ENCODE results near the gene RARA.

Gene RARA

GRCh38 chr17:40329839-40330794, 21.1 kb downstream of the RARA start:
- no peak for DNase-seq (ENCODE audit: low spot score)

GRCh38 chr17:40330850-40331470, 22.0 kb downstream of the RARA start:
- DNase-seq (ENCODE audit: low spot score): no peak

GRCh38 chr17:40331743-40332641, 23.0 kb downstream of the RARA start:
- no peak for DNase-seq (ENCODE audit: low spot score)

- DNase-seq (ENCODE audit: low spot score): no peak
These were observed 24.9 kb downstream of the RARA start for GRCh38 chr17:40333781-40334448.

- DNase-seq (ENCODE audit: low spot score): no peak
These were observed 26.6 kb downstream of the RARA start for GRCh38 chr17:40335620-40336019.

GRCh38 chr17:40337351-40337750, 28.4 kb downstream of the RARA start:
- DNase-seq (ENCODE audit: low spot score): no peak

GRCh38 chr17:40338058-40338457, 29.1 kb downstream of the RARA start:
- no peak for DNase-seq (ENCODE audit: low spot score)

GRCh38 chr17:40338941-40339649, 30.1 kb downstream of the RARA start:
- no peak for DNase-seq (ENCODE audit: low spot score)

GRCh38 chr17:40340327-40340726, 31.3 kb downstream of the RARA start:
- DNase-seq (ENCODE audit: low spot score): no peak

GRCh38 chr17:40340880-40341807, 32.2 kb downstream of the RARA start:
- DNase-seq (ENCODE audit: low spot score): peak; percentile 85

GRCh38 chr17:40341808-40342503, 33.0 kb downstream of the RARA start:
- no peak for DNase-seq (ENCODE audit: low spot score)

GRCh38 chr17:40342504-40343218, 33.7 kb downstream of the RARA start:
- DNase-seq (ENCODE audit: low spot score): no peak

GRCh38 chr17:40343219-40344119, 34.5 kb downstream of the RARA start:
- DNase-seq (ENCODE audit: low spot score): no peak

- DNase-seq (ENCODE audit: low spot score): no peak
These were observed 35.6 kb downstream of the RARA start for GRCh38 chr17:40344421-40345160.

- DNase-seq (ENCODE audit: low spot score): no peak
These were observed 36.4 kb downstream of the RARA start for GRCh38 chr17:40345161-40345993.

All from CD4-positive, alpha-beta T cell treated with Interleukin-15 for 4 hours (primary cell).